Measurements from ENCODE around the gene DPF3. TPM values are rescaled to one million over a fixed set of nuclear protein-coding genes. Genes with fewer than 3 reads are reported as not detected.

Gene DPF3
- total RNA-seq, 1 experiment from 2014 or later = not detected

- ChIA-PET POLR2A (ENCODE audit: unreplicated experiment) (no interaction called here), CTCF (no interaction called here)
- Histone ChIP-seq H3K36me3 (ENCODE audit: low read depth) (no peaks in the 10 kb centered on the region), H4K20me1 (ENCODE audit: insufficient read depth) (no peaks in the 10 kb centered on the region; the same call in 1 of the 2 replicates), H3K9me3 (ENCODE audit: insufficient read depth, low read depth) (no peaks in the 10 kb centered on the region), H3F3A (ENCODE audit: insufficient read depth, low read depth) (no peaks in the 10 kb centered on the region), H3K27ac (no peak overlapping the region), H2AFZ (no peak overlapping the region), H3K27me3 (ENCODE audit: insufficient read depth, low read depth) (peaks cover 45% of the 10 kb centered on the region), H3K9me2 (ENCODE audit: insufficient read depth) (no peaks in the 10 kb centered on the region; the same call in 1 of the 2 replicates), H3K79me2 (ENCODE audit: low read depth) (no peaks in the 10 kb centered on the region), H3K4me2 (no peak overlapping the region), H3K4me1 (replicated peaks; ENCODE audit: insufficient read depth) (no peaks in the 10 kb centered on the region), H3K4me3 (no peak overlapping the region)
- no peak for DNase-seq
- TF ChIP-seq, protein P1, sequence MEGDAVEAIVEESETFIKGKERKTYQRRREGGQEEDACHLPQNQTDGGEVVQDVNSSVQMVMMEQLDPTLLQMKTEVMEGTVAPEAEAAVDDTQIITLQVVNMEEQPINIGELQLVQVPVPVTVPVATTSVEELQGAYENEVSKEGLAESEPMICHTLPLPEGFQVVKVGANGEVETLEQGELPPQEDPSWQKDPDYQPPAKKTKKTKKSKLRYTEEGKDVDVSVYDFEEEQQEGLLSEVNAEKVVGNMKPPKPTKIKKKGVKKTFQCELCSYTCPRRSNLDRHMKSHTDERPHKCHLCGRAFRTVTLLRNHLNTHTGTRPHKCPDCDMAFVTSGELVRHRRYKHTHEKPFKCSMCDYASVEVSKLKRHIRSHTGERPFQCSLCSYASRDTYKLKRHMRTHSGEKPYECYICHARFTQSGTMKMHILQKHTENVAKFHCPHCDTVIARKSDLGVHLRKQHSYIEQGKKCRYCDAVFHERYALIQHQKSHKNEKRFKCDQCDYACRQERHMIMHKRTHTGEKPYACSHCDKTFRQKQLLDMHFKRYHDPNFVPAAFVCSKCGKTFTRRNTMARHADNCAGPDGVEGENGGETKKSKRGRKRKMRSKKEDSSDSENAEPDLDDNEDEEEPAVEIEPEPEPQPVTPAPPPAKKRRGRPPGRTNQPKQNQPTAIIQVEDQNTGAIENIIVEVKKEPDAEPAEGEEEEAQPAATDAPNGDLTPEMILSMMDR (conservative IDR thresholded peaks at IDR 0.05) = no peak
- intact Hi-C loops (cut with micrococcal nuclease; ENCODE audit: unreplicated experiment) = no loop called here
- BruUV-seq (replicated peaks) = no TSS peak
These were observed 117.1 kb downstream of the DPF3 start for GRCh38 chr14:72776701-72777261.

GRCh38 chr14:72775923-72776554 is 117.9 kb downstream of the DPF3 start:
- no peak overlapping the region for H3K4me3 ChIP-seq
- no peaks in the 10 kb centered on the region for H3K9me3 ChIP-seq (ENCODE audit: insufficient read depth, low read depth)
- H3K27me3 ChIP-seq (ENCODE audit: insufficient read depth, low read depth) = peaks cover 42% of the 10 kb centered on the region
- TF ChIP-seq, protein P1 (conservative IDR thresholded peaks at IDR 0.05) = no peak
- TF ChIP-seq EZH2 (IDR thresholded peaks at IDR 0.05; ENCODE audit: low read depth) = no peak
- ChIA-PET POLR2A (ENCODE audit: unreplicated experiment) (no interaction called here), CTCF (no interaction called here)
- H3K36me3 ChIP-seq (ENCODE audit: low read depth) = no peaks in the 10 kb centered on the region
- no peaks in the 10 kb centered on the region; the same call in 1 of the 2 replicates for H3K9me2 ChIP-seq (ENCODE audit: insufficient read depth)
- intact Hi-C loops (cut with micrococcal nuclease; ENCODE audit: unreplicated experiment) = no loop called here
- no peak overlapping the region for H3K4me2 ChIP-seq
- no peak overlapping the region for H3K27ac ChIP-seq
- DNase-seq = no peak
- no TSS peak for BruUV-seq (replicated peaks)
- no peak overlapping the region for H2AFZ ChIP-seq
- H3K79me2 ChIP-seq (ENCODE audit: low read depth) = no peaks in the 10 kb centered on the region
- no peaks in the 10 kb centered on the region; the same call in 1 of the 2 replicates for H4K20me1 ChIP-seq (ENCODE audit: insufficient read depth)
- no peaks in the 10 kb centered on the region for H3K4me1 ChIP-seq (replicated peaks; ENCODE audit: insufficient read depth)
- H3F3A ChIP-seq (ENCODE audit: insufficient read depth, low read depth) = no peaks in the 10 kb centered on the region

GRCh38 chr14:72774894-72775620 is 118.8 kb downstream of the DPF3 start:
- no peak for TF ChIP-seq EZH2 (IDR thresholded peaks at IDR 0.05; ENCODE audit: low read depth)
- TF ChIP-seq, protein P1 (conservative IDR thresholded peaks at IDR 0.05) = no peak
- no peak for DNase-seq
- Histone ChIP-seq H3F3A (ENCODE audit: insufficient read depth, low read depth) (no peaks in the 10 kb centered on the region), H3K4me1 (replicated peaks; ENCODE audit: insufficient read depth) (no peaks in the 10 kb centered on the region), H3K4me3 (no peak overlapping the region), H3K9me3 (ENCODE audit: insufficient read depth, low read depth) (no peaks in the 10 kb centered on the region), H2AFZ (no peak overlapping the region), H3K27me3 (ENCODE audit: insufficient read depth, low read depth) (peaks cover 37% of the 10 kb centered on the region), H3K4me2 (no peak overlapping the region), H4K20me1 (ENCODE audit: insufficient read depth) (no peaks in the 10 kb centered on the region; the same call in 1 of the 2 replicates), H3K79me2 (ENCODE audit: low read depth) (no peaks in the 10 kb centered on the region), H3K9me2 (ENCODE audit: insufficient read depth) (no peaks in the 10 kb centered on the region; the same call in 1 of the 2 replicates), H3K27ac (no peak overlapping the region), H3K36me3 (ENCODE audit: low read depth) (no peaks in the 10 kb centered on the region)
- BruUV-seq (replicated peaks) = no TSS peak
- ChIA-PET CTCF (no interaction called here), POLR2A (ENCODE audit: unreplicated experiment) (no interaction called here)
- intact Hi-C loops (cut with micrococcal nuclease; ENCODE audit: unreplicated experiment) = no loop called here
